GM21526 (cell line): Measurements from ENCODE around the gene AXIN1.
"Not testable (repeated sequence)": the region's sequence is repeated elsewhere in the genome, so short reads cannot be mapped to it uniquely, and the experiment has no call there.

Source experiments
- ATAC-seq: cut with Tn5 transposase; IDR thresholded peaks from one replicate; pipeline ENCODE4 v1.9.1; 2021; ENCODE audit warnings: moderate library complexity; ENCODE audit not compliant: unreplicated experiment, low FRiP score

The AXIN1 gene

GRCh38 chr16:270381-271255 lies 81.9 kb downstream of the AXIN1 start:
- ATAC-seq: no peak

GRCh38 chr16:269061-269796 lies 83.3 kb downstream of the AXIN1 start:
- ATAC-seq: no peak

GRCh38 chr16:268141-269053 lies 84.1 kb downstream of the AXIN1 start:
- no peak for ATAC-seq

GRCh38 chr16:267562-267961 lies 85.0 kb downstream of the AXIN1 start:
- ATAC-seq: not testable (repeated sequence)

- ATAC-seq: no peak
These were observed 86.0 kb downstream of the AXIN1 start for GRCh38 chr16:266258-267164.

- no peak for ATAC-seq
These were observed 86.8 kb downstream of the AXIN1 start for GRCh38 chr16:265711-266110.

- no peak for ATAC-seq
These were observed 87.5 kb downstream of the AXIN1 start for GRCh38 chr16:265002-265529.

GRCh38 chr16:264440-264951 lies 88.0 kb downstream of the AXIN1 start:
- ATAC-seq: no peak

- ATAC-seq: no peak
These were observed 88.6 kb downstream of the AXIN1 start for GRCh38 chr16:263944-264343.

- ATAC-seq: no peak
These were observed 89.2 kb downstream of the AXIN1 start for GRCh38 chr16:263182-263774.

GRCh38 chr16:262121-262745 lies 90.3 kb downstream of the AXIN1 start:
- no peak for ATAC-seq

- ATAC-seq: no peak
These were observed 91.4 kb downstream of the AXIN1 start for GRCh38 chr16:261031-261691.

GRCh38 chr16:260326-260725 lies 92.2 kb downstream of the AXIN1 start:
- no peak for ATAC-seq

GRCh38 chr16:259814-260253 lies 92.7 kb downstream of the AXIN1 start:
- ATAC-seq: no peak

- no peak for ATAC-seq
These were observed 93.3 kb downstream of the AXIN1 start for GRCh38 chr16:259226-259625.

- ATAC-seq: not testable (repeated sequence)
These were observed 94.4 kb downstream of the AXIN1 start for GRCh38 chr16:258091-258490.

GRCh38 chr16:255183-255582 lies 97.3 kb downstream of the AXIN1 start:
- no peak for ATAC-seq

GRCh38 chr16:254461-254860 lies 98.1 kb downstream of the AXIN1 start:
- ATAC-seq: no peak
